Activated CD8-positive, alpha-beta memory T cell treated with anti-CD3 and anti-CD28 coated beads, Interleukin-2, amount 50 U/mL, for 24 hours (primary cell): ENCODE results near the gene RELL2.

Experiments
- DNase-seq: peaks from one replicate; pipeline ENCODE4 v3.0.0-alpha.2; 2020; ENCODE audit errors: extremely low read depth

RELL2 gene

GRCh38 chr5:141649056-141649688 is 12.4 kb downstream of the RELL2 start:
- no peak for DNase-seq

- no peak for DNase-seq
Observed at GRCh38 chr5:141649972-141650371, 13.2 kb downstream of the RELL2 start.

GRCh38 chr5:141650851-141651727 is 14.3 kb downstream of the RELL2 start, which contains the start of gene FCHSD1:
Gene FCHSD1 (minus strand): TSS chr5:141651418. CDS start chr5:141651368, 50 bp downstream.
- peak; percentile 61 for DNase-seq

DNA sequence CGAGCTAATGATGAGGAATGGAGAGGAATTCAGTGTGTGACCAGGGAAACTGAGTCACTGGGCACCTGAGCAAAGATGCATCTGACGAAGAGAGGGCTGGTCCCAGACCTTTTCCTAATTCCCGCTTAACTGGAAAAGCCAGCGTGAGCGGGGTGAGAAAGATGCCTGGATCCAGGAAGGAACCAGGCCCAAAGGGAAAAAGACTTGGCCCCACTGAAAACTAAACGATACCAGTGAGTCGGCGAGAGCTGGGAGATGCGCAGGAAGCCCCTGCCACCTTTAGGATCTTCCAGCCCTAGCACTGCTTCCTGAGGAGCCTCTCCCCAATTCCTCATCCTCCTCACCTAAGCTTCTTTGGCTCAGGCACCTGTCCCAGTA is 14.9 kb downstream of the RELL2 start:
- DNase-seq: no peak

DNA sequence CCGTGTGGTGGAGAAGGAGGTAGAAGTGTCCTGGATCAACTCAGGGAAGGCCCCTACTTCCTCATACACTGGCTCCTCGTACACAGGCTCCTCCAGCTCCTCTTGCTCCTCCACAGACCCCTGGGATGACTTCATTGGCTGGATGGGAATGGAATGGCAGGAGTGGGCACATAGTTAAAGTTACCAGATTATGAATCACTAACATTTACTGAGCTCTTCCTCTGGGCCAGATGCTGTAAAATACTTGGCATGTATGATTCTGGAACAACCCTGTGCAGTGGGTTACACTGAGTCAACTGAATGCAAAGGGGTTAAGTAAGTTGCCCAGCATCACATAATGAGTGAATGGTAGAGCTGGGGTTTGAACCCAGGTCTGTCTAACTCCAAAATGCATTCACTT is 17.5 kb downstream of the RELL2 start:
- no peak for DNase-seq

DNA sequence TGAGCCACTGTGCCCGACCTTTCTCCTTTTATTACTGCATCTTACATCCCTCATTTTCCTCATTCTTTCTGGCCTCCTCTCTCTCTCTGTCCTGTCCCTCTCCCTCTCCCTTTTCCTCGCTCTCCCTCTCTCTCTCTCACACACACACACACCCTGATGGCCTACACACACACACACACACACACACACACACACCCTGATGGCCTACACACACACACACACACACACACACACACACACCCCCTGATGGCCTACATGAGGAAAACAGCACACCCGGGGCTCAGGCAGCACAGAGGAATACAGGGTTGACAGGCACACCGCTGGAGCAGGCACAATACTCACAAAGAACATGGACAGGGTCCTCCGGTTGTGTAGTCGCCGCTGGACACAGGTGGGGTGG is 18.2 kb downstream of the RELL2 start:
- no peak for DNase-seq

DNA sequence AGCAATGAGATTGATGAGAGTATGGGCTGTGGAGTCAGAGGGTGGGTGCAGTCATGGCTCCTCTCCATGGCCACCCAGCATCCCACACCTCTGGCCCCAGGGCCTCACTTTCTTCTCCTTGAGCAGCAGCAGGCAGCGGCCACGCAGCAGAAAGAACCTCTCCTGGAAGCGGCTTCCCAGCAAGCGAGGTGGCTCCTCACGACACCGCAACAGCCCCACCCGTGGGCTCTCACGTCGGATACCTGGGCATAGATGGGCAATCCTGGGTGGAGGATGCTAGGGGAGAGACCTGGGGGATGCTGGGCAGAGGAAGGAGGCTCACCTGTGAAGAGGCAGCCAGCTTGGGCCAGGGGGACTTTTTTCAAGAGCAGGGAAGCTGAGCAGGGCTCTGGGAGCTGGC is 19.6 kb downstream of the RELL2 start:
- no peak for DNase-seq

DNA sequence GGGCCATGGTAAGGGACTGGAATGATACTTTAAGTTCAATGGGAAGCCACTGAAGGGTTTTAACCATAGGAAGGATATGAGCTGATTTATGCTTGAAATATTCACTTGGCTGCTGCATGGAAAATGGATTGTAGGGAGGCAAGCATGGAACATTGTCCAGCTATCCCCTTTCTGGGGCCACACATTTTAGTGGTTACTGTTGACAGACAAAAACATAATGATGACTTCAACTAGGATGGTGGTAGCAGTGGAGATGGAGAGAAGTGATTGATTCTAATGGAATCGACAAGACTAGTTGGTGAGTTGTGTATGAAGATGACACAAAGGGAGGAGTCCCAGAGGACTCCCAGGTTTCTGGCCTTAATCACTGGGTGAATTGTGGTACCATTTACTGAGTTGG is 20.6 kb downstream of the RELL2 start:
- no peak for DNase-seq

DNA sequence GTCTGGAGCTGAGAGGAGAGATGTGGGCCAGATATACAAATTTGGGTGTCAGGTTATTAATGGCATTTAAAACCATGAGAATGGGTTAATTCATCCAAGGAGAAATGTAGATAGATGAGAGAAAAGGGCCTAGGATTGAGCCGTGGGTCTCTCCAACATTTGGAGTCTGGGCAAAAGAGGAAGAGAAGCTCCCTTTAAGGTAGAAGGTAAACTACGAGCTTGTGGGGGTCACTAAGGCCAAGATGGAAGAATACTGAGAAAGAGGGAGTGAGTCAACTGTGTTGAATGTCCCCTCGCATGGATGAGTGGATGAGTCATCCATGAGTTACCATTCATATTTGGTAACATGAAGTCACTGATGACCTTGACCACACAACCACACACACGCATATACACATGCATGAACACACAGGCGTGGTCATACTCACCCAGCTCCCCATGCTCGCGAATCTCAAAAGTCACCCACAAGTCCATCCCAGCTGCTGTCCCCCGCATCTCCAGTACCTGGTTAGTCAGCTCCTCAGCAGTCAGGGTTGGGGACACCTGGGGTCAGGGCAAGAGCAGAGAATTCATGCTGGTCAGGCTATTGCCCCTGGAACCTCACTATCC is 21.2 kb downstream of the RELL2 start:
- no peak for DNase-seq

DNA sequence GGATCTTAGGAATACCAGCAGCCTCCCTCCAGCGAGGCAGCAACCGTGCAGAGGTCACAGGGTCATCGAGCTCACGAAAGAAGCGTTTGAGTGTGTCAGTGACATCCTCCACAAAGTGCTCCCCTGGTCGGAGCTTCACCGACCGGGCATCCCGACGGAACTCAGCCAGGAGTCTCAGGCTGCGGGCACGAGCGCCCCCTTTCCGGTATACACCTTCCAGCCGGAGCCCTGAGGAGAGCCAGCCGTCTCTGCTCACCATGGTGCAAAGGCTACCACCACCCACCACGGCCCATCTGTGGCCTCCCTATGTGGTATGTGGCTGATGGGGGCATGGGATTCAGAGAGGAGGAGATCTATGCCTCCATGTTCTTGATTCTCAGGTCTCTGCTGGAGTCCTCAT is 25.2 kb downstream of the RELL2 start:
- no peak for DNase-seq

- no peak for DNase-seq
Observed at GRCh38 chr5:141663506-141663905, 26.7 kb downstream of the RELL2 start.

- DNase-seq: peak; percentile 43
Observed at GRCh38 chr5:141664733-141665461, 28.1 kb downstream of the RELL2 start.

GRCh38 chr5:141665995-141666940 is 29.5 kb downstream of the RELL2 start:
- DNase-seq: no peak

GRCh38 chr5:141668601-141669265 is 31.9 kb downstream of the RELL2 start:
- no peak for DNase-seq

- DNase-seq: no peak
Observed at GRCh38 chr5:141669520-141669919, 32.7 kb downstream of the RELL2 start.

GRCh38 chr5:141672071-141672840 is 35.5 kb downstream of the RELL2 start:
- DNase-seq: no peak

DNA sequence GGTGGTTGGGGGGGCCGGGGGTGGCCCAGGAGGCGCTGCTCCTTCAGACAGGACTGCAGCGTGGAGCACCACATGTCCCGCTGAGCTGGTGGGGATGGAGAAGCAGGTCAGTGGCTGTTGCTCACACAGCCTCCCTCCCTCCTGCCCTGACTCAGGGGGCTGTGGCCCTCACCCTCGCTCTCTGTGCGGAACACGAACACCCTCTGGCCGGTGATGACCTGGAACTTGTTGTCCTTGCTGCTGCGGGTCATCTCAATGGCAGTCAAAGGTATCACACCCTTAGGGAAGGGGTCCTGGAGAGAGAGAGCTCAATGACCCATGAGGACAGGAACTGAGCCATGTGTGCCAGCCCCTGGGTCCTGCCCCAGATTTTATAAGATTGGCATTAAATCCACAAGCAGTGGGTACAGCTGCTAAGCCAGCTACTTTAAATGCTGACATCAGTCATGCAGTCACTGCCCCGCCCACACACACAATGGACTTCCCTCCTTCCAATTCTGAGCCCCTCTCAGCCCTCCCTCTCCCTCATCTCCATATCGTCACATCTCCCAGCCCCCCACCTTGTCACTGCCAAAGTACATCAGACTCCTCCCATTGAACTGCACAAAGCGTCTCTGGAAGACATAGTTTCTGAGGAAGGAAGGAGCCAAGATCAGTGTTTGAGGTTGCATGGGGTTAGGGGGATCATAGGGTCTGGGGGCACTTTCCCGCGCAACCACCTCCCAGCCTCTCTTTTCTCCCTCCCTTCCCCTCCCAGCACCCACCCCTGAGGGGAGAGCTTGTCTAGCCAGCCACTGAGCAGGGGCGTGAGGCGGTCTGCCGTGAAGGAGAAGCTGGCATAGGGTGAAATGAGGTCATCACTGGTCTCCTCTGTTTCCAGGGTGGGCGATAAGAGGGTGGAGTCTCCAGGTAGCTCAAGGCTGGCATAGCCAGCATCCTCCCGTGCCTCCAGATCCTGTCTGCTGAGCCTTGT is 36.3 kb downstream of the RELL2 start:
- DNase-seq: no peak

DNA sequence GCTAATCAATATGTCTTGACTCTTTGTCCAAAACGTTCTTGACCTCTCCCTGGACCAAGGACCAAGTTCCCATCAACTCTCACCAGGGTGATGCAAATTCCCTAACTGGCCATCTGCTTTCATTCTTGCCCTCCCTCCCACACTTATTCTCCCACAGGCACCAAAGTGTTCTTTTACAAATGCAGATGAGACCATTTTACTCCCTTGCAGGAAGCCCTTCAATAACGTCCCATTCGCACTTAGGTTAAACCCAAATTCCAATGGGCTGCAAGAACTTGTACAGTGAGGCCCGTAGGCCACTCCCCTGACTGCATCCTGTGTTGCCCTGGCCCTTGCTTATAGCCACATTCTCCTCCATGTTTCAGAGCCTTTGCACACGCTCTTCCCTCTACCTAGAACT is 38.0 kb downstream of the RELL2 start:
- no peak for DNase-seq

GRCh38 chr5:141675672-141676071 is 38.9 kb downstream of the RELL2 start:
- no peak for DNase-seq
